ENCODE data around the gene ZC3H7A.
A peak's percentile ranks its signal among the peaks of the same experiment; 100 is the strongest.

Gene ZC3H7A

GRCh38 chr16:11717811-11718210 is 79.2 kb downstream of the ZC3H7A start:
- CTCF ChIA-PET = interaction anchor here (0.5 to 0.6 kb wide), 2 partner anchors 10 to 754 kb away, joined by 3 to 4 read pairs; no protein-coding TSS in a partner anchor
- TF ChIP-seq CTCF (conservative IDR thresholded peaks at IDR 0.05; ENCODE audit: low read depth) = no peak
- no peak for DNase-seq (ENCODE audit: low spot score)
- H3K27ac ChIP-seq = no peak overlapping the region
- POLR2A ChIA-PET (ENCODE audit: low non-redundant PET) = no interaction called here

GRCh38 chr16:11716336-11716735 is 80.7 kb downstream of the ZC3H7A start:
- POLR2A ChIA-PET (ENCODE audit: low non-redundant PET) = no interaction called here
- TF ChIP-seq CTCF (conservative IDR thresholded peaks at IDR 0.05; ENCODE audit: low read depth) = no peak
- CTCF ChIA-PET = interaction anchor here (0.5 to 1.0 kb wide), 3 partner anchors 38 to 320 kb away, joined by 3 to 5 read pairs (median 4); no protein-coding TSS in a partner anchor
- no peak overlapping the region for H3K27ac ChIP-seq
- no peak for DNase-seq (ENCODE audit: low spot score)

- POLR2A ChIA-PET (ENCODE audit: low non-redundant PET) = interaction anchor here (0.7 kb wide), 1 partner anchor 521 kb away, joined by 7 read pairs; no protein-coding TSS in a partner anchor
- DNase-seq (ENCODE audit: low spot score) = no peak
- H3K27ac ChIP-seq = peak overlapping the region; percentile 42; the same call in 1 of the 2 replicates
- no peak for TF ChIP-seq CTCF (conservative IDR thresholded peaks at IDR 0.05; ENCODE audit: low read depth)
- CTCF ChIA-PET = interaction anchor here (0.7 to 2.4 kb wide), 5 partner anchors 11 to 327 kb away, joined by 3 to 19 read pairs (median 4); no protein-coding TSS in a partner anchor
These were observed 81.7 kb downstream of the ZC3H7A start for GRCh38 chr16:11715246-11715947.

GRCh38 chr16:11712122-11712521 is 84.9 kb downstream of the ZC3H7A start:
- ChIA-PET POLR2A (ENCODE audit: low non-redundant PET) (no interaction called here), CTCF (interaction anchor here (1.4 kb wide), 1 partner anchor 316 kb away, joined by 4 read pairs; no protein-coding TSS in a partner anchor)
- DNase-seq (ENCODE audit: low spot score) = no peak
- H3K27ac ChIP-seq = no peak overlapping the region
- no peak for TF ChIP-seq CTCF (conservative IDR thresholded peaks at IDR 0.05; ENCODE audit: low read depth)

- CTCF ChIA-PET = interaction anchor here (1.4 kb wide), 1 partner anchor 315 kb away, joined by 4 read pairs; no protein-coding TSS in a partner anchor
- no peak for DNase-seq (ENCODE audit: low spot score)
- POLR2A ChIA-PET (ENCODE audit: low non-redundant PET) = no interaction called here
- no peak for TF ChIP-seq CTCF (conservative IDR thresholded peaks at IDR 0.05; ENCODE audit: low read depth)
- H3K27ac ChIP-seq = no peak overlapping the region
These were observed 85.4 kb downstream of the ZC3H7A start for GRCh38 chr16:11711662-11712061.

GRCh38 chr16:11708421-11708820 is 88.6 kb downstream of the ZC3H7A start:
- POLR2A ChIA-PET (ENCODE audit: low non-redundant PET) = no interaction called here
- TF ChIP-seq CTCF (conservative IDR thresholded peaks at IDR 0.05; ENCODE audit: low read depth) = no peak
- H3K27ac ChIP-seq = no peak overlapping the region
- DNase-seq (ENCODE audit: low spot score) = no peak
- CTCF ChIA-PET = no interaction called here

All from RWPE1 (cell line).